Naive thymus-derived CD4-positive, alpha-beta T cell (primary cell): ENCODE data around the gene HYAL2. TPM values are rescaled to one million over a fixed set of nuclear protein-coding genes. Genes with fewer than 3 reads are reported as not detected.

Source experiments
- ATAC-seq: fragments of 150-1000 bp; cut with Tn5 transposase; 2 replicates; pipeline ENCODE4 v1.10.0; 2021; ENCODE audit warnings: mild to moderate bottlenecking, moderate library complexity
- CTCF ChIA-PET: fragments of 350-600 bp; sonication (Branson Sonifier 250); formaldehyde crosslinking; loops from one replicate; lab custom pipeline; 2021; ENCODE audit warnings: antibody characterized with exemption; lab: Charles Lee
- POLR2A ChIA-PET: fragments of 350-600 bp; sonication (Branson Sonifier 250); formaldehyde crosslinking; loops from one replicate; lab custom pipeline; 2021; ENCODE audit warnings: antibody characterized with exemption, inconsistent platforms; lab: Charles Lee
- DNase-seq, 9 donors: peaks; one replicate each; pipeline versions ENCODE4 v3.0.0 to v3.0.0-alpha.2; 2020 to 2022; ENCODE audit warnings: mixed read lengths in 1 of 9
- H3K27ac ChIP-seq: one replicate; pipeline ENCODE4 v1.7.0; 2013; ENCODE audit warnings: mild to moderate bottlenecking, low read depth, low read length, moderate library complexity
- H3K27me3 ChIP-seq, 2 donors: one replicate each; pipeline ENCODE4 v1.7.0; 2013; ENCODE audit warnings: low read length in 2 of 2, mild to moderate bottlenecking in 2 of 2, moderate library complexity in 2 of 2; ENCODE audit not compliant: control insufficient read depth in 2 of 2, insufficient read depth in 2 of 2
- H3K36me3 ChIP-seq, 3 experiments: 1 replicate in 2 of 3; 2 replicates in 1 of 3; pipeline ENCODE4 v1.7.0; 2013; ENCODE audit warnings: low read length in 3 of 3, mild to moderate bottlenecking in 3 of 3, moderate library complexity in 1 of 3; ENCODE audit not compliant: insufficient read depth in 3 of 3, control insufficient read depth in 2 of 3
- H3K4me1 ChIP-seq, 2 donors: one replicate each; pipeline ENCODE4 v1.7.0; 2013; ENCODE audit warnings: low read length in 2 of 2, mild to moderate bottlenecking in 2 of 2, moderate library complexity in 1 of 2; ENCODE audit not compliant: control insufficient read depth in 2 of 2, insufficient read depth in 2 of 2
- H3K4me3 ChIP-seq: 2 replicates; pipeline ENCODE4 v1.7.0; 2013; ENCODE audit warnings: mild to moderate bottlenecking, low read length
- H3K9me3 ChIP-seq, 3 experiments: 1 replicate in 2 of 3; 2 replicates in 1 of 3; pipeline ENCODE4 v1.7.0; 2013; ENCODE audit warnings: low read length in 3 of 3; ENCODE audit not compliant: control insufficient read depth in 2 of 3
- H3K27ac Mint-ChIP-seq, 9 donors: one replicate each; pipeline ENCODE4 v1.8.0; 2020 to 2022; ENCODE audit warnings: mixed read lengths in 9 of 9, mild to moderate bottlenecking in 8 of 9, moderate library complexity in 5 of 9, inconsistent platforms in 2 of 9
- H3K27me3 Mint-ChIP-seq, 5 donors: one replicate each; pipeline ENCODE4 v1.8.0; 2021 to 2022; ENCODE audit warnings: mixed read lengths in 5 of 5, mild to moderate bottlenecking in 1 of 5
- H3K36me3 Mint-ChIP-seq, 5 donors: one replicate each; pipeline ENCODE4 v1.8.0; 2020 to 2022; ENCODE audit warnings: mixed read lengths in 5 of 5, mild to moderate bottlenecking in 3 of 5, inconsistent platforms in 1 of 5
- H3K4me1 Mint-ChIP-seq, 7 donors: one replicate each; pipeline ENCODE4 v1.8.0; 2020 to 2022; ENCODE audit warnings: mixed read lengths in 7 of 7, mild to moderate bottlenecking in 3 of 7, inconsistent platforms in 1 of 7
- H3K4me3 Mint-ChIP-seq, 10 donors: one replicate each; pipeline ENCODE4 v1.8.0; 2020 to 2022; ENCODE audit warnings: mild to moderate bottlenecking in 10 of 10, mixed read lengths in 10 of 10, moderate library complexity in 6 of 10, inconsistent platforms in 2 of 10
- H3K9me3 Mint-ChIP-seq, 11 donors: one replicate each; pipeline ENCODE4 v1.8.0; 2020 to 2022; ENCODE audit warnings: mixed read lengths in 11 of 11, mild to moderate bottlenecking in 4 of 11, inconsistent platforms in 1 of 11, moderate library complexity in 1 of 11
- intact Hi-C, 2 donors: fragments of 100-400 bp; cut with micrococcal nuclease; formaldehyde crosslinking; loops; one replicate each; pipeline ENCODE4 v1.15.1; 2023
- polyA plus RNA-seq, 2 donors: library from polyadenylated mRNA; unstranded; fragments of 300-500 nt; fragmentation: Illumina TruSeq; gene quantifications; one replicate each; pipeline ENCODE4 v1.2.3, GENCODE V29; 2021
- total RNA-seq, 6 experiments: library from RNA in 5 of 6; stranded (reverse) in 5 of 6; gene quantifications; 1 replicate in 5 of 6; 2 replicates in 1 of 6; pipeline ENCODE4 v1.2.3 and lab custom pipeline; 2021 to 2026

The HYAL2 gene
- total and polyA plus RNA-seq, 7 experiments from 2014 or later = 1.5 to 5.3 (median 3.2) TPM

DNA sequence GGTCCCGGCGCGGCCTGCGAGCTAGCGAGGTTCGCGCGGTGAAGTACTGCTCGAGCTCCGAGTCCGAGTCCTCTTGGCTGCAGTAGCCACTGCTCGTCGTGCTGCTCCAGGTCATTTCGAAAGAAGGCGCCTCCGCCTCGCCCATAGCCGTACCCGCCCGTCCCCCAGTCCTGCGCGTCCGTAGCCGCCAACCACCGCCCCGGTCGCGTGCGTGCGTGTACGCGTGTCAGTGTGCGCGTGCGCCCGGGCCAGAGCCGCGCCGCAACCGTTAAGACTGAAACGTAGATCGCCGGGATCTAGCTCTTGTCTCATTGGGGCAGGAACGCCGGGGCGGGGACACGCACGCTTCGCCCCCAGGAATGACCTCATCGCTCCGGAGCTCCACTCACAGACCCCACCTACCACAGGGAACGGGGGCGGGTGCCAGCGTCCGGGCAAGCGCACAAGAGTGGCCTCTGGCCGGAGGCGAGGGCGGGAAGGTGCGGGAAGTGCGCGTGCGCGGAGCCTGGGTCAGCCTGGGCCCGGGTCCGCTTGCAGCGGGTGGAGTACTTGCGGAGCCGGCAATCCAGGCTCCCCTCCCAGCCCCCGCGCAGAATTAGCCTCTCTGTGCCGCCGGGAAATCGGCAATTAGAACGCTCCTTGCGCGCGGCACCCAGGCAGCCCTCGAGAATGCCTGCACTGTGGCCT, 14.8 kb upstream of the HYAL2 start:
- Histone ChIP-seq H3K4me3 (peak overlapping the region; percentile 83), H3K27ac (peak overlapping the region; percentile 92), H3K27me3 (no peaks in the 10 kb centered on the region), H3K4me1 (peaks cover 43 to 58% of the 10 kb centered on the region in 2 donors), H3K9me3 (no peaks in the 10 kb centered on the region), H3K36me3 (peaks cover 0 to 19% (median 0%) of the 10 kb centered on the region in 3 experiments)
- Mint-ChIP-seq H3K27me3 (peaks cover 0 to 3% (median 0%) of the 10 kb centered on the region in 5 donors), H3K4me3 (peak overlapping the region; percentile 92 to 97 (median 95)), H3K9me3 (peaks cover 0 to 3% (median 0%) of the 10 kb centered on the region in 11 donors), H3K27ac (peak overlapping the region; percentile 92 to 97 (median 96)), H3K4me1 (peaks cover 35 to 73% (median 68%) of the 10 kb centered on the region in 7 donors), H3K36me3 (peaks cover 0 to 39% (median 0%) of the 10 kb centered on the region in 5 donors)
- ChIA-PET CTCF (interaction anchor here (0.6 to 2.3 kb wide), 9 partner anchors 9 to 207 kb away, joined by 3 to 13 read pairs (median 3); partner anchors contain the start of genes HYAL2 and TUSC2), POLR2A (interaction anchor here (0.6 to 34.0 kb wide), 27 partner anchors 10 to 1389 kb away, joined by 3 to 656 read pairs (median 4); partner anchors contain the start of genes C3orf18, CYB561D2, GNAI2 and HEMK1)
- intact Hi-C loops = loop anchor here (1.0 to 2.0 kb wide), 10 partner anchors 8 to 273 kb away; partner anchors contain the start of genes CYB561D2 (in 2 of the 2), HYAL3 (in 2 of the 2), NAA80 (in 2 of the 2) and NPRL2 (in 2 of the 2)
- ATAC-seq = peak; percentile 88
- peak; percentile 83 to 98 (median 91) for DNase-seq

DNA sequence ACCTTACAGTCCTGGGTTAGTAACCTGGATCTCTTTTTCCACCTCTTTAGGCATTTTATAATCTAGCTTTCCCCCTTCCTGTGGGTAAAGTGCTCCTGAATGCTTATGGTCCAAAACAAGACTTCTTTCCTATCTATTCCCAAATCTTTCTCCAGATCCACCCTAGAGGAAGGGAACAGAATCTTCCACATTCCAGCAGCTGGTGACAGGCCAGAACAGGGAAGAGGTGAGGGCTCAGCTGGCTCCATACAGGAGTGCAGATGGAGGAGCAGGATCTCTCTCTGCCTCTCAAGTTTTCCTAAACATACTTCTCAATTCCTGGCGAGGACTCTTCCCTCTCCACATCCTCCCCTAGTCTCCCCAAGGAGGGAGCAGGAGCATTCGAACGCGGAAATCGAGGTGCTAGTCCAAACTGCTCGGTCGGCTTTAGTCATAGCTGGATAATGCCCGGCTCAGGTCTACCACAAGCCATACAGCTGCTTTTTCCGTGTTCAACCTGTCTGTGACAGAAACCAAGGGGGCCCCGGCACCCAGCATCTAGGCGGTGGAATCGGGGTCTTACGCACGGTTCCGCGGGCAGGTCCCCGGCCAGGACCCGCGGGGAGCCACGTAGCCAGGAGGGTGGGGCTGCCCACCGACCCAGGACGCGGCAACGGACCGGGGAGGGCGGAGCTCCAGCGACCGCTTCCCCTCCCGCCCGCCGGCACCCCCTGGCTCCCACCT, 14.1 kb upstream of the HYAL2 start:
- Mint-ChIP-seq H3K4me3 (peak overlapping the region; percentile 92 to 97 (median 95)), H3K36me3 (peaks cover 0 to 43% (median 0%) of the 10 kb centered on the region in 5 donors), H3K9me3 (peaks cover 0 to 1% (median 0%) of the 10 kb centered on the region in 11 donors), H3K27ac (peak overlapping the region; percentile 92 to 97 (median 96)), H3K4me1 (peaks cover 35 to 70% (median 67%) of the 10 kb centered on the region in 7 donors), H3K27me3 (peaks cover 0 to 3% (median 0%) of the 10 kb centered on the region in 5 donors)
- peak; percentile 43 for ATAC-seq
- ChIA-PET POLR2A (interaction anchor here (0.6 to 34.0 kb wide), 26 partner anchors 9 to 1390 kb away, joined by 3 to 656 read pairs (median 4); partner anchors contain the start of genes C3orf18, CYB561D2, GNAI2 and HEMK1), CTCF (interaction anchor here (0.6 to 2.3 kb wide), 10 partner anchors 8 to 207 kb away, joined by 3 to 13 read pairs (median 4); partner anchors contain the start of genes HYAL2 and TUSC2)
- peaks cover 43 to 57% of the 10 kb centered on the region in 2 donors for H3K4me1 ChIP-seq
- H3K27me3 ChIP-seq = no peaks in the 10 kb centered on the region
- no peaks in the 10 kb centered on the region for H3K9me3 ChIP-seq
- peak overlapping the region; percentile 83 for H3K4me3 ChIP-seq
- peak in 1 of 9 donors; percentile 58 for DNase-seq
- peaks cover 2 to 26% (median 5%) of the 10 kb centered on the region in 3 experiments for H3K36me3 ChIP-seq
- intact Hi-C loops = loop anchor here (1.0 to 2.0 kb wide), 10 partner anchors 8 to 274 kb away; partner anchors contain the start of genes CYB561D2 (in 2 of the 2), HYAL3 (in 2 of the 2), NAA80 (in 2 of the 2) and NPRL2 (in 2 of the 2)
- peak overlapping the region; percentile 92 for H3K27ac ChIP-seq

- Mint-ChIP-seq H3K27me3 (peaks cover 0 to 3% (median 0%) of the 10 kb centered on the region in 5 donors), H3K4me1 (peaks cover 32 to 57% (median 53%) of the 10 kb centered on the region in 7 donors), H3K9me3 (peaks cover 0 to 1% (median 0%) of the 10 kb centered on the region in 11 donors), H3K27ac (peak overlapping the region; percentile 74 to 94 (median 86)), H3K4me3 (peak overlapping the region in 9 of 10 donors; percentile 19 to 81 (median 57)), H3K36me3 (peaks cover 0 to 46% (median 3%) of the 10 kb centered on the region in 5 donors)
- Histone ChIP-seq H3K36me3 (peaks cover 3 to 47% (median 18%) of the 10 kb centered on the region in 3 experiments), H3K27ac (peak overlapping the region; percentile 53), H3K27me3 (no peaks in the 10 kb centered on the region), H3K4me1 (peaks cover 36 to 38% of the 10 kb centered on the region in 2 donors), H3K4me3 (no peak overlapping the region), H3K9me3 (no peaks in the 10 kb centered on the region)
- DNase-seq (no peak), ATAC-seq (no peak)
- ChIA-PET POLR2A (interaction anchor here (0.5 to 34.0 kb wide), 6 partner anchors 11 to 229 kb away, joined by 3 to 656 read pairs (median 3); partner anchors contain the start of genes CYB561D2, HYAL3, NAA80 and NPRL2), CTCF (interaction anchor here (1.1 kb wide), 1 partner anchor 10 kb away, joined by 3 read pairs; no protein-coding TSS in a partner anchor)
- intact Hi-C loops = no loop called here
Measured at GRCh38 chr3:50334339-50335075, 12.0 kb upstream of the HYAL2 start.

- POLR2A ChIA-PET = interaction anchor here (0.5 to 34.0 kb wide), 3 partner anchors 10 to 71 kb away, joined by 3 to 656 read pairs (median 3); partner anchors contain the start of genes CYB561D2, NPRL2, TMEM115 and ZMYND10
- H3K9me3 ChIP-seq = no peaks in the 10 kb centered on the region
- H3K4me1 Mint-ChIP-seq = peaks cover 25 to 56% (median 47%) of the 10 kb centered on the region in 7 donors
- intact Hi-C loops = no loop called here
- peak overlapping the region; percentile 53 for H3K27ac ChIP-seq
- CTCF ChIA-PET = interaction anchor here (0.5 to 1.1 kb wide), 2 partner anchors 9 to 71 kb away, joined by 3 read pairs; no protein-coding TSS in a partner anchor
- no peaks in the 10 kb centered on the region for H3K27me3 ChIP-seq
- no peak for ATAC-seq
- peak overlapping the region in 8 of 10 donors; percentile 6 to 81 (median 36) for H3K4me3 Mint-ChIP-seq
- DNase-seq = no peak
- peaks cover 32 to 36% of the 10 kb centered on the region in 2 donors for H3K4me1 ChIP-seq
- H3K27me3 Mint-ChIP-seq = peaks cover 0 to 3% (median 0%) of the 10 kb centered on the region in 5 donors
- no peaks in the 10 kb centered on the region for H3K9me3 Mint-ChIP-seq
- H3K4me3 ChIP-seq = no peak overlapping the region
- H3K27ac Mint-ChIP-seq = peak overlapping the region; percentile 74 to 94 (median 86)
- H3K36me3 ChIP-seq = peaks cover 3 to 48% (median 18%) of the 10 kb centered on the region in 3 experiments
- H3K36me3 Mint-ChIP-seq = peaks cover 0 to 42% (median 3%) of the 10 kb centered on the region in 5 donors
Measured at GRCh38 chr3:50333744-50334328, 11.3 kb upstream of the HYAL2 start.

DNA sequence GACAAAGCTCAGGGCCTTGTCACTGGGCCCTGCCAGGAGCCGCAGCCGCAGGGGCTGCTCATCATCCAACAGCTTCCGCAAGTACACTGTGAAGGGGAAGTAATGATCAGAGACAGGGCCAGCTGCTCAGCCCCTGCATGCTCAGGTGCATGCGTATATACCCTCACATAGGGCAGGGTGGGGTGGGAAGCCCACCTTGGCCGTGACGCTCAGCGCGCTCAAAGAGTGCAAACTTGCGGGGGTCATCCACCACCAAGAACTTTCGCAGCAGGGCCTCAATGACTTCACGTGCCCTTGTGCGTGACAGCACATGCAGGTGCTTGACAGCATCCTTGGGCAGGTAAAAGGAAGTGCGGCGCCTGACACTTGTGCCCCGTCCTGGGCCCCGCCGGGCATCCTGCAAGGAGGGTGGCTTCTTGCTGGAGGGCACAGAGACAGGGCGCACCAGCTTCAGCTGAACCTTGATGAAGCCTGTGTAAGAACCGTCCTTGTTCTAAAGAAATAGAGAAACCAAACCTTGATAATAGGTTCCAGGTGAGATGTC, 8.9 kb upstream of the HYAL2 start:
- no peaks in the 10 kb centered on the region for H3K27me3 ChIP-seq
- peaks cover 3 to 46% (median 18%) of the 10 kb centered on the region in 3 experiments for H3K36me3 ChIP-seq
- H3K4me3 ChIP-seq = no peak overlapping the region
- Mint-ChIP-seq H3K36me3 (peaks cover 0 to 29% (median 3%) of the 10 kb centered on the region in 5 donors), H3K4me3 (no peak overlapping the region), H3K9me3 (no peaks in the 10 kb centered on the region), H3K27me3 (no peaks in the 10 kb centered on the region), H3K4me1 (peaks cover 14 to 55% (median 50%) of the 10 kb centered on the region in 7 donors), H3K27ac (peak overlapping the region in 1 of 9 donors; percentile 74)
- ATAC-seq (no peak), DNase-seq (no peak)
- intact Hi-C loops = no loop called here
- CTCF ChIA-PET = interaction anchor here (0.5 kb wide), 1 partner anchor 26 kb away, joined by 3 read pairs; no protein-coding TSS in a partner anchor
- no peaks in the 10 kb centered on the region for H3K9me3 ChIP-seq
- H3K27ac ChIP-seq = no peak overlapping the region
- H3K4me1 ChIP-seq = peaks cover 39 to 45% of the 10 kb centered on the region in 2 donors
- POLR2A ChIA-PET = interaction anchor here (34.0 kb wide), 1 partner anchor 25 kb away, joined by 656 read pairs; the partner anchor contains the start of genes CYB561D2, NPRL2, TMEM115 and ZMYND10
